ENCODE data around the gene ACBD7.
A peak's percentile ranks its signal among the peaks of the same experiment; 100 is the strongest.

The ACBD7 gene

GRCh38 chr10:15091418-15091817 lies 2.8 kb upstream of the ACBD7 start:
- DNase-seq (ENCODE audit: low spot score) = no peak

- DNase-seq (ENCODE audit: low spot score) = peak; percentile 44
Observed at GRCh38 chr10:15084502-15084922, 4.1 kb downstream of the ACBD7 start.

GRCh38 chr10:15083674-15084501 lies 4.7 kb downstream of the ACBD7 start:
- DNase-seq (ENCODE audit: low spot score) = no peak

GRCh38 chr10:15075421-15075820 lies 13.2 kb downstream of the ACBD7 start:
- DNase-seq (ENCODE audit: low spot score) = no peak

- no peak for DNase-seq (ENCODE audit: low spot score)
Observed at GRCh38 chr10:15072358-15072757, 16.2 kb downstream of the ACBD7 start.

GRCh38 chr10:15069230-15069629 lies 19.3 kb downstream of the ACBD7 start:
- no peak for DNase-seq (ENCODE audit: low spot score)

GRCh38 chr10:15068802-15069201 lies 19.8 kb downstream of the ACBD7 start:
- DNase-seq (ENCODE audit: low spot score) = no peak

- DNase-seq (ENCODE audit: low spot score) = no peak
Observed at GRCh38 chr10:15067154-15067553, 21.4 kb downstream of the ACBD7 start.

- DNase-seq (ENCODE audit: low spot score) = no peak
Observed at GRCh38 chr10:15060638-15061037, 27.9 kb downstream of the ACBD7 start.

- DNase-seq (ENCODE audit: low spot score) = no peak
Observed at GRCh38 chr10:15059914-15060313, 28.7 kb downstream of the ACBD7 start.

GRCh38 chr10:15058689-15059088 lies 29.9 kb downstream of the ACBD7 start:
- no peak for DNase-seq (ENCODE audit: low spot score)

- no peak for DNase-seq (ENCODE audit: low spot score)
Observed at GRCh38 chr10:15053061-15053460, 35.5 kb downstream of the ACBD7 start.

- no peak for DNase-seq (ENCODE audit: low spot score)
Observed at GRCh38 chr10:15052121-15052520, 36.5 kb downstream of the ACBD7 start.

GRCh38 chr10:15049533-15049932 lies 39.0 kb downstream of the ACBD7 start:
- no peak for DNase-seq (ENCODE audit: low spot score)

GRCh38 chr10:15046626-15047025 lies 42.0 kb downstream of the ACBD7 start:
- no peak for DNase-seq (ENCODE audit: low spot score)

GRCh38 chr10:15045380-15045779 lies 43.2 kb downstream of the ACBD7 start:
- no peak for DNase-seq (ENCODE audit: low spot score)

GRCh38 chr10:15043674-15044073 lies 44.9 kb downstream of the ACBD7 start, which contains the start of gene OLAH:
Gene OLAH, plus strand, starts transcription at chr10:15043943. Its CDS starts 3,346 bp downstream, at chr10:15047289.
- no peak for DNase-seq (ENCODE audit: low spot score)

- no peak for DNase-seq (ENCODE audit: low spot score)
Observed at GRCh38 chr10:15038416-15038815, 50.2 kb downstream of the ACBD7 start.

- DNase-seq (ENCODE audit: low spot score) = no peak
Observed at GRCh38 chr10:15037691-15038090, 50.9 kb downstream of the ACBD7 start.

GRCh38 chr10:15035385-15036301 lies 52.9 kb downstream of the ACBD7 start:
- DNase-seq (ENCODE audit: low spot score) = no peak

- no peak for DNase-seq (ENCODE audit: low spot score)
Observed at GRCh38 chr10:15027741-15028140, 60.8 kb downstream of the ACBD7 start.
